ENCODE measurements around the gene CKS1B. TPM values are rescaled to one million over a fixed set of nuclear protein-coding genes. Genes with fewer than 3 reads are reported as not detected.

The CKS1B gene
- total and polyA plus RNA-seq, 4 donors: 22.3 to 38.2 (median 30.2) TPM

DNA sequence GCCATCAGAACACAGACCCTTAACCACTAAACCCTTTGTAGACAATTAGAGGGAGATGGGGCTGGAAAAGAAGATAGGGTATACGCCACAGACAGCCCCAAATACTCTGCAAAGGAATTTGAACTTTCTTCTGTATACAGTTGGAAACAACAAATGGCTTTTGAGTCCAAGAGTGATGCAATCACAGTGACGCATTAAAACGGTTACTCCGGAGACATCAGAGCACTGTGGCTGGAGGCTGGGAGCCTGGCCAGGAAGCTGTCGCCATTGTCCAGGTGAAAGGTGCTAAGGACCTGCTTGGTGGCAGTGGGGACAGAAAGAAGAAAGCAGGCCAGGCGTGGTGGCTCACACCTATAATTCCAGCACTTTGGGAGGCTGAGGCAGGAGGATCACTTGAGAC, 12.8 kb downstream of the CKS1B start:
- Histone ChIP-seq H3K27me3 (ENCODE audit: control insufficient read depth in 3 of 3, insufficient read depth in 3 of 3, low read length in 2 of 3) (no peaks in the 10 kb centered on the region), H3K4me1 (ENCODE audit: control insufficient read depth in 5 of 5, insufficient read depth in 5 of 5, low read length in 5 of 5) (peaks cover 0 to 12% (median 6%) of the 10 kb centered on the region in 5 donors), H3K36me3 (ENCODE audit: control insufficient read depth in 4 of 4, insufficient read depth in 4 of 4, low read length in 4 of 4) (peaks cover 0 to 33% (median 6%) of the 10 kb centered on the region in 4 donors), H3K9ac (ENCODE audit: insufficient read depth in 1 of 2, low read length in 2 of 2) (no peak overlapping the region), H3K9me3 (ENCODE audit: control insufficient read depth in 4 of 4, insufficient read depth in 3 of 4, low read length in 3 of 4) (no peaks in the 10 kb centered on the region), H3K4me3 (no peak overlapping the region), H3K27ac (ENCODE audit: low read depth in 1 of 2, low read length in 1 of 2) (no peak overlapping the region)
- no peak for DNase-seq
- TF ChIP-seq, protein P1, sequence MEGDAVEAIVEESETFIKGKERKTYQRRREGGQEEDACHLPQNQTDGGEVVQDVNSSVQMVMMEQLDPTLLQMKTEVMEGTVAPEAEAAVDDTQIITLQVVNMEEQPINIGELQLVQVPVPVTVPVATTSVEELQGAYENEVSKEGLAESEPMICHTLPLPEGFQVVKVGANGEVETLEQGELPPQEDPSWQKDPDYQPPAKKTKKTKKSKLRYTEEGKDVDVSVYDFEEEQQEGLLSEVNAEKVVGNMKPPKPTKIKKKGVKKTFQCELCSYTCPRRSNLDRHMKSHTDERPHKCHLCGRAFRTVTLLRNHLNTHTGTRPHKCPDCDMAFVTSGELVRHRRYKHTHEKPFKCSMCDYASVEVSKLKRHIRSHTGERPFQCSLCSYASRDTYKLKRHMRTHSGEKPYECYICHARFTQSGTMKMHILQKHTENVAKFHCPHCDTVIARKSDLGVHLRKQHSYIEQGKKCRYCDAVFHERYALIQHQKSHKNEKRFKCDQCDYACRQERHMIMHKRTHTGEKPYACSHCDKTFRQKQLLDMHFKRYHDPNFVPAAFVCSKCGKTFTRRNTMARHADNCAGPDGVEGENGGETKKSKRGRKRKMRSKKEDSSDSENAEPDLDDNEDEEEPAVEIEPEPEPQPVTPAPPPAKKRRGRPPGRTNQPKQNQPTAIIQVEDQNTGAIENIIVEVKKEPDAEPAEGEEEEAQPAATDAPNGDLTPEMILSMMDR (IDR thresholded peaks at IDR 0.05; ENCODE audit: control extremely low read depth, extremely low read depth): no peak
- 67 to 70% methylated on average over 6 of the region's 6 CpGs for WGBS, 2 donors
- ATAC-seq (ENCODE audit: insufficient read depth, low FRiP score): no peak

DNA sequence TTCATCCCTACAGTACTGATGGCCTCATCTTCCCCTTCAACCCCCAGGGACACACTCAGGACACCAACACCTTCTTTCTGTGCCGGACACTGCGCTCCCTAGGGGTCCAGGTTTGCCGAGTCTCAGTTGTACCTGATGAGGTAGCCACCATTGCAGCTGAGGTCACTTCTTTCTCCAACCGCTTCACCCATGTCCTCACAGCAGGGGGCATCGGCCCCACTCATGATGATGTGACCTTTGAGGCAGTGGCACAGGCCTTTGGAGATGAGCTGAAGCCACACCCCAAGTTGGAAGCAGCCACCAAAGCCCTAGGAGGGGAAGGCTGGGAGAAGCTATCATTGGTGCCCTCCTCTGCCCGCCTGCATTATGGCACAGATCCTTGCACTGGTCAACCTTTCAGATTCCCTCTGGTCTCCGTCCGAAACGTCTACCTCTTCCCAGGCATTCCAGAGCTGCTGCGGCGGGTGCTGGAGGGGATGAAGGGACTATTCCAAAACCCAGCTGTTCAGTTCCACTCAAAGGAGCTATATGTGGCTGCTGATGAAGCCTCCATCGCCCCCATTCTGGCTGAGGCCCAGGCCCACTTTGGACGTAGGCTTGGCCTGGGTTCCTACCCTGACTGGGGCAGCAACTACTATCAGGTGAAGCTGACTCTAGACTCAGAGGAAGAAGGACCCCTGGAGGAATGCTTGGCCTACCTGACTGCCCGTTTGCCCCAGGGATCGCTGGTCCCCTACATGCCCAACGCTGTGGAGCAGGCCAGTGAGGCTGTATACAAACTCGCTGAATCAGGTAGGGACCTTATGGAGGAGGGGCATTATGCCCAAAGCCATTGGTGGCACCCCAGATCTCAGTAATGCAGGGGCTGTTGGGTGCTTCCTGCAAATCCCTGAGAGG, 13.8 kb downstream of the CKS1B start:
- peaks cover 0 to 33% (median 6%) of the 10 kb centered on the region in 4 donors for H3K36me3 ChIP-seq (ENCODE audit: control insufficient read depth in 4 of 4, insufficient read depth in 4 of 4, low read length in 4 of 4)
- H3K9me3 ChIP-seq (ENCODE audit: control insufficient read depth in 4 of 4, insufficient read depth in 3 of 4, low read length in 3 of 4): no peaks in the 10 kb centered on the region
- H3K9ac ChIP-seq (ENCODE audit: insufficient read depth in 1 of 2, low read length in 2 of 2): no peak overlapping the region
- TF ChIP-seq, protein P1 (IDR thresholded peaks at IDR 0.05; ENCODE audit: control extremely low read depth, extremely low read depth): no peak
- H3K27ac ChIP-seq (ENCODE audit: low read depth in 1 of 2, low read length in 1 of 2): no peak overlapping the region
- ATAC-seq (ENCODE audit: insufficient read depth, low FRiP score) (no peak), DNase-seq (no peak)
- peaks cover 0 to 8% (median 6%) of the 10 kb centered on the region in 5 donors for H3K4me1 ChIP-seq (ENCODE audit: control insufficient read depth in 5 of 5, insufficient read depth in 5 of 5, low read length in 5 of 5)
- H3K27me3 ChIP-seq (ENCODE audit: control insufficient read depth in 3 of 3, insufficient read depth in 3 of 3, low read length in 2 of 3): no peaks in the 10 kb centered on the region
- 89 to 95% methylated on average over 17 of the region's 17 CpGs for WGBS, 2 donors
- H3K4me3 ChIP-seq: no peak overlapping the region

DNA sequence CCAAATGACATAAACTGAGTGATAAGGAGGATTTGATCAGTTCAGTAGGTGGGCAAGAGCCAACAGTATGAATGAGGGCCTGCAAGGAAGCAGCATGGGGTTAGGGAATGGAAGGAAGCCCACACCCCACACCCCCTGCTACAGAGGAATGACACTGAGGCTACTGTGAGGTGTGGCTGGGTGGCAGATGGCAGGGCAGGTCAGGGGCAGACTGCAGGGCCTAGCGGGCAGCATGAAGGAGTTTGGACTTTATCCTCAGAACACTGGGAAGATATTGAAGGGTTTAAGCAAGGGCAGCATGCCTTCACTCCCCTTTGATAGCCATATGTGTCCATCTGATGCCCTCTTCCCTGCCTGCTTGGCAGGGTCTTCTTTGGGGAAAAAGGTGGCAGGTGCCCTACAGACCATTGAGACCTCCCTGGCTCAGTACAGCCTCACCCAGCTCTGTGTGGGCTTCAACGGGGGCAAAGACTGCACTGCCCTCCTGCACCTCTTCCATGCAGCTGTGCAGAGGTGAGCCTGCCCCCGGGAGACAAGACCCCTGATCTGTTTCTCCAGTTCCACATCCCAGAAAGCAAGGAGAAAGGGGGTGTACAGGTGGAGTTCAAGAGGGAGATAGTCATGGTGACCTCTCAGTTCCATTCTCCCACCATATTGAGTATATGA, 14.8 kb downstream of the CKS1B start:
- H3K36me3 ChIP-seq (ENCODE audit: control insufficient read depth in 4 of 4, insufficient read depth in 4 of 4, low read length in 4 of 4): peaks cover 0 to 33% (median 6%) of the 10 kb centered on the region in 4 donors
- 83 to 94% methylated on average over 3 of the region's 3 CpGs for WGBS, 2 donors

More for the DNA sequence above, 14.8 kb downstream of the CKS1B start:
- DNase-seq (no peak), ATAC-seq (ENCODE audit: insufficient read depth, low FRiP score) (no peak)
- H3K27me3 ChIP-seq (ENCODE audit: control insufficient read depth in 3 of 3, insufficient read depth in 3 of 3, low read length in 2 of 3): no peaks in the 10 kb centered on the region
- TF ChIP-seq, protein P1 (IDR thresholded peaks at IDR 0.05; ENCODE audit: control extremely low read depth, extremely low read depth): no peak
- no peak overlapping the region for H3K9ac ChIP-seq (ENCODE audit: insufficient read depth in 1 of 2, low read length in 2 of 2)
- H3K9me3 ChIP-seq (ENCODE audit: control insufficient read depth in 4 of 4, insufficient read depth in 3 of 4, low read length in 3 of 4): no peaks in the 10 kb centered on the region
- no peak overlapping the region for H3K4me3 ChIP-seq
- H3K27ac ChIP-seq (ENCODE audit: low read depth in 1 of 2, low read length in 1 of 2): no peak overlapping the region
- H3K4me1 ChIP-seq (ENCODE audit: control insufficient read depth in 5 of 5, insufficient read depth in 5 of 5, low read length in 5 of 5): peaks cover 0 to 1% (median 0%) of the 10 kb centered on the region in 5 donors

Data from lung (tissue), 12 donors.